ENCODE results near the gene STK40. TPM values are rescaled to one million over a fixed set of nuclear protein-coding genes. Genes with fewer than 3 reads are reported as not detected.
A peak's percentile ranks its signal among the peaks of the same experiment; 100 is the strongest.

STK40 gene
- total and polyA plus RNA-seq, 9 of the 15 experiments (the other 6 are each of a cell fraction or from before 2014, with no cell fraction given): 0.69 to 94.3 (median 39.1) TPM

- BruUV-seq (replicated peaks): no TSS peak
- TF ChIP-seq CBX3 (IDR thresholded peaks at IDR 0.05; ENCODE audit: borderline replicate concordance in 1 of 2, low read length in 2 of 2): peak in 1 of 2 experiments; percentile 19; a peak in 1 of 3 replicates
- TF ChIP-seq CHD4 (IDR thresholded peaks at IDR 0.05; ENCODE audit: insufficient read depth, insufficient replicate concordance, low read depth, low read length, poor library complexity, severe bottlenecking): no peak
- no peak for TF ChIP-seq TAF7 (tag; IDR thresholded peaks at IDR 0.05)
- 0 out of 2 replicates have a peak, but pooled peaks have one; percentile 48 for TF ChIP-seq TRIM28 (IDR thresholded peaks at IDR 0.05)
- TF ChIP-seq ZNF124 (CRISPR knock-in tag; IDR thresholded peaks at IDR 0.05): peak; percentile 91
- WGBS (ENCODE audit: insufficient coverage, low coverage, missing lambda C conversion rate): 60% methylated on average over 4 of the region's 4 CpGs
Observed at GRCh38 chr1:36414384-36414783, 28.7 kb upstream of the STK40 start.

More at GRCh38 chr1:36414384-36414783, 28.7 kb upstream of the STK40 start:
- no peak for FAIRE-seq
- no peak overlapping the region for H2AFZ ChIP-seq (ENCODE audit: low read depth, low read length)
- CTCF ChIA-PET (ENCODE audit: low intra/inter-chr PET ratio): no interaction called here
- no peaks in the 10 kb centered on the region for H4K20me1 ChIP-seq (replicated peaks; ENCODE audit: control insufficient read depth, insufficient read depth, low read length)
- H3K4me2 ChIP-seq (ENCODE audit: insufficient read depth, low read length): no peak overlapping the region
- H3K36me3 ChIP-seq (ENCODE audit: control insufficient read depth, insufficient read depth, low read length): 0 out of 3 replicates have a peak, but pooled peaks cover 4% of the 10 kb centered on the region
- DNase-seq (ENCODE audit: extremely low read depth in 1 of 4, low spot score in 3 of 4): no peak
- H3K9ac ChIP-seq (ENCODE audit: insufficient read depth in 1 of 2, low read depth in 2 of 2, low read length in 2 of 2): no peak overlapping the region
- H3K27me3 ChIP-seq (ENCODE audit: control insufficient read depth in 2 of 2, insufficient read depth in 2 of 2, low read length in 2 of 2): no peaks in the 10 kb centered on the region
- in situ Hi-C loops (cut with MboI) (no loop called here), intact Hi-C loops (cut with micrococcal nuclease) (no loop called here)
- no peaks in the 10 kb centered on the region for H3K9me1 ChIP-seq (ENCODE audit: control insufficient read depth, insufficient read depth, low read length)
- H3K4me1 ChIP-seq (replicated peaks in 1 of 2; ENCODE audit: control insufficient read depth in 2 of 2, insufficient read depth in 2 of 2, low read length in 2 of 2): peaks cover 7 to 8% of the 10 kb centered on the region in 2 experiments; a peak in 3 of 5 replicates
- no peak overlapping the region for H3K27ac ChIP-seq (ENCODE audit: extremely low read depth, low read depth, low read length)
- H3K4me3 ChIP-seq: no peak overlapping the region
- no peak for ATAC-seq
- POLR2A ChIA-PET: interaction anchor here (0.6 to 1.2 kb wide), 2 partner anchors 26 to 51 kb away, joined by 3 read pairs; no protein-coding TSS in a partner anchor
- H3K9me3 ChIP-seq (replicated peaks; ENCODE audit: control insufficient read depth, insufficient read depth, low read depth, low read length): 0 out of 2 replicates have a peak, but pooled peaks cover 4% of the 10 kb centered on the region
- no peaks in the 10 kb centered on the region for H3K79me2 ChIP-seq (ENCODE audit: control insufficient read depth, insufficient read depth, low read length)
